ENCODE measurements around the gene PTPRN.
A peak's percentile ranks its signal among the peaks of the same experiment; 100 is the strongest.
"Not testable (repeated sequence)": the region's sequence is repeated elsewhere in the genome, so short reads cannot be mapped to it uniquely, and the experiment has no call there.

Gene PTPRN
- 0 to 0.07 reads per million in 2 donors for total RNA-seq

DNA sequence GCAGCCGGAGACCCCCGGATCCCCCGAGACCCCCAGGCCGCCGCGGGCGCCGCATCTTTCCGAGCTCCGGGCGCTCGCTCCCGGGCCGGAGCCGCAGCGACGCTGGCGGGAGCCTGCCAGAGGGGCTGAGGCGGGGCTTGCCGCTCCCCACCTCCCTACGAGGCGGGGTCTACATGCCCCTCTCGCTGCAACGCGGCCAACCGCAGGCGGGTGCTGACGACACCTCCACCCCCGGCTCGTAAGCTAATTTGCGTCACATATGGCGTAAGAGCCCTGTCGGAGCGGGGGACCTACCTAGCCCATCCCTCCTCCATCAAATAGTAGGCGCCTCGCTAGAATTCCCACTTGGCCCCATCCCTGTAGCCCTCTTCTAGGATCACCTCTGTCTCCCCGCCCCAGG lies at the start of gene PTPRN:
PTPRN (minus strand) TSS at position 124 of the 400 bp plus-strand sequence; CDS start at position 55, 69 bp downstream.
- DNase-seq, result peak in 1 of 5 experiments; percentile 13

DNA sequence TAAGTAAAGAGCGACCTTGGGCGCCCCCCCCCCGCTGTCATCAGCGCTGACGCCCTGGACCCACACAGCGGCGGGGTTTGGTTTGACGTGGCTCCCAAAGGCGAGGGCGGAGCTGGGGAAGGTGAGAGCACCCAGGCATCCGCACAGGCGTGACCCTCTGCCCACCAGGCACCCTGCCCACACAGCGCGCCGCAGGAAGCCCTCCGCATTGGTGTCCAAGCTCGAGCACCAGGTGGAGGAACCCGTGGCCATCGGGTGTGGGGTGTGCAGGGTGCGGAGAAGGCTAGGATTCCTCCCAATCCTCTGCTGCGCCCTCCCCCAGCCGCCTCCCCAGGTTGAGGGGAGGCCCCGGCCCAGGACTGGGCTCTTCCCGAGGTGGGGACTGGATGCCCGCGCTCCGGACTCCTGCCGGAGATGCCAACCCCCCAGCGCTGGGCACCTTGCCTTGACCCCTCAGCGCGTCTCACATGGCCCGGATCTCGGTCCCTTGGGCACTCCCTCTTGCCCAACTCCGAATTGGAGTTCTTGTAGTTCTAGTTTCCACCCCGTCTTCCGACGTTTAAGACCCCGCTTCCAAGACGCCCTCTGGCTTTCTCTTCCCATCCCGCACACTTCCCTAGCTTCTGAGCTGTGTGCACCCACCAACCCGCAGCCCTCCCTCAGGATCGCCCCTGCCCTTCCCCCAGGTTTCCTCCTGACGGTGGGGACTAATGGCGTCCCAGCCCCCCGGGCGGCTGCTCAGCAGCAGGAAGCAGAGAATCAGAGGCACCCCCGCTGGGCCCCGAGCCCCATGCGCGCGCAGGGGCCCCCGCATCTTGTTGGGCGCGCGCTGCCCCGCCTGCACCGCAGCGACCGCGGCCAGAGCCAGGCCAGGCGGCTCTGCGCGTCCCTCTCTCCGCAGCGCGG lies 49.2 kb upstream of the PTPRN start:
- no peak for DNase-seq

DNA sequence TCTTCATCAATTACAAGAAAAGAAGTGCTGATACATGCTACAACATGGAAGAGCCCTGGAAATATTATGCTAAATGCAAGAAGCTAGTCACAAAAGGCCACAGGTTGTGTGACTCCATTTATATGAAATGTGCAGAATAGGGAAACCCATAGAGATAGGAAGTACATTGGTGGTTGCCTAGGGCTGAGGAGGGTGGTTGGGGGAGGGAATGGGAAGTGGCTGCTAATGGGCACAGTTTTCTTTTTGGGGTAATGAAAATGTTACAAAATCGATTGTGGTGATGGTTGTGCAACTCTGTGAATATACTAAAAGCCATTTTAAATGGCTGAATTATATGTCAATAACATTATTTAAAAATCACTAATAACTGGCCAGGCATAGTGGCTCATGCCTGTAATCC lies 47.6 kb upstream of the PTPRN start:
- DNase-seq, result no peak

DNA sequence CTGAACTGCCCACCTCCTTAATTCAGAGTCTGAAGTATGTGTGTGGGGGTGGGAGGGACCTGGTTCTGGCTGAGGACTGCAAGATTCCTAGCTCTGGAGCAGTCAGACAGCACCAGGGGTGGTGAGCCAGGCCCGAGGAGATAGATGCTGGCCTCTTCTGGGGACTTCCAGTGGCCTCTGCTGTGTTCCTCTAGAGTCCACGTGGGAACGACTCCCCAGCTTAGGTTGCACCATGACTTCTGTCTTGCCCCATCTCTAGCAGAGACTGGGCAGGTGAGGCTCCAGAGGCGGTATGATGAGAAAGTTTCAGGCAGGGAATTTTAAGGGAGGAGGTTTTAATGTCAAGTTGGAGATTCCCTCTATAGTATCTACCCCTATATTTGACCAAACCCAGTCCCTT lies 45.4 kb upstream of the PTPRN start:
- no peak for DNase-seq

DNA sequence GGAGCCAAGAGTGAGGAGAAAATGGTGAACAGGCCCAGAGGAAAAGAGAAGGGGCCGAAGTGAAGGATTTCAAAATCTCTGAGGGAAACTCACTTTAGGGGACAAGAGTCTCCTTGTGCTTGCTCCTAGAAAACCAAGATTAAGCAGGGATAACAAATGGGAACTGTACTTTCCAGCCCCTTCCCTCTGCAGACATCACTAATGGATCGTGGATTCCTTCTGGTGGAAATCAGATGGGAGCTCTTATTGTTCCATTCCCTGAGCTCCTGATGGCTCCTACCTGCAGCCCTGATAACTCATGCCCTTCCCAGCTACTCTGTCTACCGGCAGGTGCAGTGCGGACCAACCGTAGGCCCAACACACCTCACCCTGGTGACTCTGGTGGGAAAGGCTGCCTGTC lies 43.9 kb upstream of the PTPRN start:
- no peak for DNase-seq

DNA sequence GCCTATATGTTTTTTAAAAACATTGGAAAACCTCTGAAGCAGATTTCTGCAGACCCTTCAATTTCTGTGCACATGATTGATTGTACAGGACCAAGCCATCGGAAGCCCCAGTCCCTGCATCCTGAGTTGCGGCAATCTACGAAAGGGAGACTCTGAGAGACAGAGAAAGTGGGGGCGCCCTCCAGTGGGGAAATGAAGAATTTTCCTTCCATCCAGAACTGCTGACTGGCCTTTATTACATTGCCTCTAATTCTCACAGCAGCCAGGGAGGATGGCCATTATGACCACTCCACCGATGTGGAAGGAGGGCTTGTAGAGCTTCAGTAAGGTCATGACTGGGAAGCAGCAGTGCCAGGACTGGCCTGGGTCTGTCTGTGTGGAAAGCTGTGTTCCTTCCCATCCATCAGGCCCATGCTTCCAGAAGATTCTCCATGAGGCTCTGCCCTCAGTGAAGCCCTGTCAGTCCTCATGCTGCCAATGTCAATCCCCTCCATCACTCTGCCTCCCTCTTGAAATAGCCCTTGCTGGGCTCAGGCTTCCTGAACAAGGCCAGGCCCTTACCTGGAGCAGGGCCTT lies 43.3 kb upstream of the PTPRN start:
- peak in 4 of 5 experiments; percentile 12 to 49 (median 46) for DNase-seq

DNA sequence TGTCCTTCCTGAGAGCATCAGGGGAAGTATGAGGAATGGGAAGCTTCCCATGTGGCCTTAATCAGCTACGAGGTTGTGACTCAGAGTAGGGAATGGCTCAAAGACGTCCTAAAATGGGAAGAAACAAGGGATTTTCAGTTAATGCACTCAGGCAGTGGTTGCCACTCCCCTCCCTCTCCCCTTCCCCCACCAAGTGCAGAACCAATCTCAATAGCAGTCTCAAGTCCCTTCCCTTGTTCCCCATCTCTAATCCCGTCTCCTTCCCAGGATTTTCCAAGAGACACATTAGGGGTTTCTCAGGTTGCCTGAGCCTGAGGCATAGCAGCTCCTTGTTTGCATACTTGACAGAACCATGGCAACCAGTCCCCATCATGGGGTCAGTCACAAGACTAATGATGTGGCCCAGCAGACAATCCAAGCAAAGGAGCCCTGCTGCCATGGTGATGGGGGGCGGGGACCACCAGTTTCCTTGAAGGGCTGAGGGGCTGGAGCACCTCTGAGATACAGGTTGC lies 41.6 kb upstream of the PTPRN start:
- DNase-seq, result no peak

DNA sequence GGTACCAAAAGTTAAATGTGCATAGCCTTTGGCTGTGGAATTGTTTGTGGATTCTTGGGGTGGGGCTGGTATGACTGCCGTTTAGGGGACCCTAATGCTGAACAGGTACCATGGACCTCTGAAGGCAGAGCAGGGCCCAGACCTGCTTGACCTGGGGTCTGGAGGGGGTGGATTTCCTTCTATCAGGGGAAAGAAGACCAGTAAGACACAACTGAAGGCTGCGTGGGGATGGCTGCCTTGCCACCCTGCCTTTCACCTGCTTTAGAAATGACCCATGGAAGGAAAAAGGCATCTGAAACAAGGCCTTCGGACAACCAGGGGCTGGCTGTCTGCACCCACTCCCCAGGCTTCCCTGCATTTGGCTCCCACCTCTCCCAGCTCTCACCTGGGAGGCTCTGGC lies 41.0 kb upstream of the PTPRN start:
- no peak for DNase-seq

DNA sequence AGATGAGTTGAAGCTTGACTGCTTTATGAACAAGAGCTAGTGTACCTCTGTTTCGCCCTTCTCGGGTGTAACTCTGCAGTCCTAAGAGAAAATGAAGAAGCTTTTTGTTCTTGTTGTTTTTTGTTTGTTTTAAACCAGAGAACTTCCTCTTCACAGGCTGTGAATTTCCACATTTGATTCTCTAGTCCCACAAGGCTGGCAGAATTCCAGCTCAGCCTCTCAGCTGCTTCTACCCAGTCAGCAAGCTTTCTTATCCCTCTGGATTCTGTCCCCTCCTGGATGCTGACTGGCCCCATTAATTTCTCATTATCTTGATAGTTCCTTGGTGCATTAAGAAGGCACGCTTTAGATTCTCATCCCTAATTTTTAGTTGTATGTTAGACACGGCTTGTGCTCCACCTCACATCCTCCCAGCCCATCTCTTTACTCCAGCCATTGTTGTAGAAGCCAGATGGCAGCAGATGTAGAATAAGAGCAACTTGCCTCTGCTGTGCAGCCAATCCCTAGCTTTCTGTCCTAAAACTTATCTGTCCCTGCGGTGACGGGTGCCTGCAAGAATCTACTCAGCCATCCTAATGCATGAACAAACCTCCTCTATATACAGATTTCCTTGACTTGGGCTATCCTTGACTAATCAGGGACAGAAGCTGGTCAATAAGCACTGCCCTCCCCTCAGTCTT lies 35.7 kb upstream of the PTPRN start:
- no peak for DNase-seq

DNA sequence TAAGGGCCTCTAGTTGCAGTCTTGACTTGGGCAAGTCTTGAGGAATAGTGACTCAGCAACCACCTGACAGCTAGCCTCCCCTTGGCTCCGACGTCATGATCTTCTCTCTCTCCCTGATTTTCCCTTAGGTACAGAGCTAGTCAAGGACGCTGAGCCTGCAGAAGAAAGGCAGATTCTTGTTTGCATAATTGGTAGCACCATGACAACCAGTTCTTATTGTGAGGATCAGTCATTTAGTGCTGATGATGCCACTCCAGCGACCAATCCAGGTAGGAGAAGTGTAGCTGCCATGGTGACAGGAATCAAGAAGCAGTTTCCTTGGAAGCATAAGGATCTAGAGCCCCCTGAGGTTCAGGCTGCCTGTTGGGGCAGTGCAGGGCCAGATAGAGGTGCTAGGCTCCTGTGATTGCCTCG lies 26.2 kb upstream of the PTPRN start:
- DNase-seq, result no peak

DNA sequence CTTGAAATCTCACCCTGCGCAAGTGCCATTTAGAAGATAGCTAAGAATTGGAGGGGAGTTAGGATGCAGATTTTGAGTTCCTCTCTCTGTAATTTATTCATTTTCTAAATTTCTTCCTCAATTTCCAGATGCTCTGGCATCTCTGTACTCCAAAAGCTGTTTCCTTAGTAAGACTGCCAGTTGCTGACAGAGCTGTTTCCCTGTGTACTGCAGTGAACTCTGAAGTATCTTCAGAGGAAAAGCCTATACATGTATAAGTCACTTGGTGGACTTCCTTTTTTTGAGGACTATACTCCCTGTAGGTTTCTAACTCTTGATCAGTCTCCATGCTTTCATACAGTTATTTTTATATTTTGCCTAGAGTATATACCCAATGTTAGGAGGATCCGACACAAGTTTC lies 24.9 kb upstream of the PTPRN start:
- no peak for DNase-seq

DNA sequence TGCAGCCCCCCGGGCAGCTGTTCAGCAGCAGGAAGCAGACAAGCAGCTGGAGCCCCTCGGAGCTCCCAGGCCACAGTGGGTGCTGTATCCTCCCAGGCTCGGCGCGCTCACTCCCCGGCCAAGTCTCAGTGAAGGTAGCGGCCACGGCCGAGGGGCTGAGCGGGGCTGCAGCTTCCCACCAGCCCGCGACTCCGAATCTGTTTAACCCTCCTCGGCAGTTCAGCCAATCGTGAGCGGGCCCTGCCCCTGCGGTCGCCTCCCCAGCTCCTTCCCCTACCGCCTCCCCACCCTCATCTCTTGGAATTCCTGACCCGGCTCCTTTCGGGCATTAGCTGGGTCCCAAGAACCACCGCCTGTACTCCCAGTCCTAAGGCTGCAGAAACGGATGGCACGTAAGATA lies 23.3 kb upstream of the PTPRN start, which contains the start of gene RESP18:
RESP18 (minus strand) TSS at position 203 of the 400 bp plus-strand sequence.
- no peak for DNase-seq

DNA sequence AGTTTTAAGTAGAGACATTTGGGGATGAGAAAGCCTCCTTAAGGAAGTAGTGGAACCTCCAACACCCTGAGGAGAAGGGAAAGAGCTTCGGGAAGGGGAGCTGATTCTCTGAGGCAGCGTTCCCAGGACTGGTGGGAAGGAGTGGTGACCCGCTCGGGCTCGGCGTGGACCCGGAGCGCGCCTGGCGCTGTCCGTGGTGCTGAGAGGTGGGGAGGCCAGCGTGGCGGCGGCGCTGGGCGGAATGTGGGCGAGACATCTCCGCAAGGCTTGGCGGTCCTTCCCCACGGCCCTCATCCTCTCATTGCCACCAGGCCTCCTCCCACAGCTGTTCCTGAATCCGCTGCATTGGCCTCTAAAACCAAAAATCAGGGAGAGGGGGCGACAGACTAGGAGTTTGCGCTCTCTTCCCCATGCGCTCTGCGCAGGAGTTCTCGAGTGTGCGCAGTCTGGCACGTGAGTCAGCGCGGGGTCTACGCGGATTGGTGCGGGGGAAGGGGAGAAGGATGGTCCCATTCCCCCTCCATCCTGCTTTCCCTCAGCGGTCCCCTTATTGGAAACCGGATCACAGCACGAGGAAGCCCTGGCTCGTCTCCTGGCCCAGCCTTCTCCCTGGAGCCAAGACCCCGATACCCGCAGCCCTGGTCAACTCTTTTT lies 22.5 kb upstream of the PTPRN start:
- peak in 1 of 5 experiments; percentile 13 for DNase-seq

DNA sequence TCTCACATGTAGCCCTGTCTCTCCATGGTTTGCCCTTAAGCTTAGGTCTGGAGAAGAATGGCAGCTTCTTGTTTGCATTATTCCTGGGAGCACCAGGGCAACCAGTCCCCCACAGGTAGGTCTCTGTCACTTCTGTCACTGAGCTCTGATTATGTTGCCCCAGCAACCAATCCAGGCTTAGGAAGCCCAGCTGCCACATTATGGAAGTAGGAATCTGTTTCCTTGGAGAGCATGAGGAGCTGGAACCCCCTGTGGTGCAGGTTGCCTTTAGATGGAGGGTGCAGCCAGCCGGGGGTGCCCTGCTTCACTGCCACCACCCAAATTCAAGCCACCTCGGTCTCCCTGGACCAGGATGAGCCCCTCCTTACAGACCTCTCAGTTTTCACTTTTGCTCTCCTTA lies 18.5 kb upstream of the PTPRN start:
- DNase-seq, result no peak

DNA sequence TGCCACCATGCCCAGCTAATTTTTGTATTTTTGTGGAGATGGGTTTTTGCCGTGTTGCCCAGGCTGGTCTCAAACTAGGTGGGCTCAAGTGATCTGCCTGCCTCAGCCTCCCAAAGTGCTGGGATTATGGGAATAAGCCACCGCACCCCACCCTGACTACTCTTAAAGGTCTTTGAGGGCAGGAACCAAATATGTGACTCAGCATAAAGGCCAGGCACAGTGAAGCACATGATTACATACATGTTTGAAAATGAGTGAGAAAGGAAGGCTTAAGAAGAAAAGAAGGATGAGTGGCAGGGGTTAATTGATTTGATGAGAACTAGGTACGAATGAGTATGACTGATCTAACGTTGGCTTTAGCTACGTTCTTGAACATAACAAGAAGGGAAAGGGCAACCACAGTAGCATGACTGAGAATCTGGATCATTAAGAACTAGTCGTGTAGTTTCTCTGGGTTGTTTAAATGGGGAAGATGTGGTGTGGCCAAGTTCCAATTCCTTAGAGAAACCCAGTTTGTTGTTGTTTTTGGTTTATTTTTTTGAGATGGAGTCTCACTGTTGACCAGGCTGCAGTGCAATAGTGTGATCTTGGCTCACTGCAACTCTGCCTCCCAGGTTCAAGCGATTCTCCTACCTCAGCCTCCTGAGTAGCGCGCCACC lies 16.6 kb upstream of the PTPRN start:
- no peak for DNase-seq

DNA sequence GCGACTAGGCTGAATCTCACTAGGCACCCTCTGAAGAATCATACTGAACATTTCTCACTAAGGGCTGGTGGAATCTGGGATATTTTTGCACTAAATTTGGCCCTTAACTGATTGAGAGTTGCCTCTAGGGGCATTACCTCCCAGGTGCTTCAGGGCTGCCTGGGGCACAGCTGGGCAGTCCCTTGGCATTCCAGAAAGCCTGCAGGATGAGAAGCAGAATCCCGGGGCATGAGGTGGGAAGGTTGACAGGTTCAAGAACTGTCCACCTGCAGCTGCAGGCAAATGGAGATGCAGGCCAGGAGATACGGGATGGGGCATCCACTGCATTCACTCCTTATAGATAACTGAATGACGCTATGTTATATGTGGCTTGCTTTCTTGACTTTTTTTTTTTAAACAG lies 15.9 kb upstream of the PTPRN start:
- no peak for DNase-seq

DNA sequence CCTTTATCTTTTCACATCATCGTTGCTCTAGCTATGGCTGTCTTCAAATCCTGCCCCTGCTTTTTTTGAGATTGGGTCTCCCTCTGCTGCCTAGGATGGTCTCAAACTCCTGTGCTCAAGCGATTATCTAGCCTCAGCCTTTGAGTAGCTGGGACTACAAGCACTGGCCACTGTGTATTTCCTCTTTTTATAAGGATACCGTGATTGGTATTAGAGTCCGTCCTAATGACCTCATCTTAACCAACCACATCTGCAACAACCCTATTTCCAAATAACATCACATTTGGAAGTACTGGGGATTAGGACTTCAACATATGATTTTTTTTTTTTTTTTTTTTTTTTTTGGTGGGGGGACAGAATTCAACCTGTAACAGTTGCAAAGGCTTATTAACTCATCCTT lies 14.2 kb upstream of the PTPRN start:
- DNase-seq, result no peak

DNA sequence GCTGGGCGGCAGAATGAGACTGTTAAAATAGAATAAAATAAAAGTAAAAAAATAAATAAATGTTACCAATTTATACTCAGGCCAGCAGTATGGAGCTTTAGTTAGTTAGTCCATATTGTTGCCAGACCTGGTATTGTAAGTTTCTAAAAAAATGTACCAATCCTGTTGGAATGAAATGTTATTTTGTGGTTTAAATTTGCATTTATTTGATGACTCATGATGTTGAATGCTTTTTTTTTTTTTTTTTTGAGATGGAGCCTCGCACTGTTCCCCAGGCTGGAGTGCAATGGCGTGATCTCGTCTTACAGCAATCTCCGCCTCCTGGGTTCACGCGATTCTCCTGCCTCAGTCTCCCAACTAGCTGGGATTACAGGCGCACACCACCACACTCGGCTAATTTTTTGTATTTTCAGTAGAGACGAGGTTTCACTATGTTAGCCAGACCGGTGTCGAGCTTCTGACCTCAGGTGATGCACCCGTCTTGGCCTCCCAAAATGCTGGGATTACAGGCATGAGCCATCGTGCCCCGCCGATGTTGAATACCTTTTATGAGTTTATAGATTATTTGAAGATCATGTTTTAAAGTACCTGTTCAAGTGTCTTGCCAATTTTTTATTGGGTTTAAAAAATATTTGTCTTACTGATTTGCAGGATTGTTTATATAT lies 5.7 kb upstream of the PTPRN start:
- DNase-seq, result no peak

DNA sequence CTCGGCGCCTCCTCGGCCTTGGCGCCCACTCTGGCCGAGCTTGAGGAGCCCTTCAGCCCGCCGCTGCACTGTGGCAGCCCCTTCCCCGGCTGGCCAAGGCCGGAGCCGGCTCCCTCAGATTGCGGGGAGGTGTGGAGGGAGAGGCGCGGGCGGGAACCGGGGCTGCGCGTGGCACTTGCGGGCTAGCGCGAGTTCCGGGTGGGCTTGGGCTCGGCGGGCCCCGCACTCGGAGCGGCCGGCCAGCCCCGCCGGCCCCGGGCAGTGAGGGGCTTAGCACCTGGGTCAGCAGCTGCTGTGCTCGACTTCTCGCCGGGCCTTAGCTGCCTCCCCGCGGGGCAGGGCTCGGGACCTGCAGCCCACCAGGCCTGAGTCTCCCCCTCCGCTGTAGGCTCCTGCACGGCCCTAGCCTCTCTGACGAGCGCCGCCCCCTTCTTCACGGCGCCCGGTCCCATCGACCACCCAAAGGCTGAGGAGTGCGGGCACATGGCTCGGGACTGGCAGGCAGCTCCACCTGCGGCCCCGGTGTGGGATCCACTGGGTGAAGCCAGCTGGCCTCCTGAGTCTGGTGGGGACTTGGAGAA lies 3.6 kb upstream of the PTPRN start:
- not testable (repeated sequence) for DNase-seq

DNA sequence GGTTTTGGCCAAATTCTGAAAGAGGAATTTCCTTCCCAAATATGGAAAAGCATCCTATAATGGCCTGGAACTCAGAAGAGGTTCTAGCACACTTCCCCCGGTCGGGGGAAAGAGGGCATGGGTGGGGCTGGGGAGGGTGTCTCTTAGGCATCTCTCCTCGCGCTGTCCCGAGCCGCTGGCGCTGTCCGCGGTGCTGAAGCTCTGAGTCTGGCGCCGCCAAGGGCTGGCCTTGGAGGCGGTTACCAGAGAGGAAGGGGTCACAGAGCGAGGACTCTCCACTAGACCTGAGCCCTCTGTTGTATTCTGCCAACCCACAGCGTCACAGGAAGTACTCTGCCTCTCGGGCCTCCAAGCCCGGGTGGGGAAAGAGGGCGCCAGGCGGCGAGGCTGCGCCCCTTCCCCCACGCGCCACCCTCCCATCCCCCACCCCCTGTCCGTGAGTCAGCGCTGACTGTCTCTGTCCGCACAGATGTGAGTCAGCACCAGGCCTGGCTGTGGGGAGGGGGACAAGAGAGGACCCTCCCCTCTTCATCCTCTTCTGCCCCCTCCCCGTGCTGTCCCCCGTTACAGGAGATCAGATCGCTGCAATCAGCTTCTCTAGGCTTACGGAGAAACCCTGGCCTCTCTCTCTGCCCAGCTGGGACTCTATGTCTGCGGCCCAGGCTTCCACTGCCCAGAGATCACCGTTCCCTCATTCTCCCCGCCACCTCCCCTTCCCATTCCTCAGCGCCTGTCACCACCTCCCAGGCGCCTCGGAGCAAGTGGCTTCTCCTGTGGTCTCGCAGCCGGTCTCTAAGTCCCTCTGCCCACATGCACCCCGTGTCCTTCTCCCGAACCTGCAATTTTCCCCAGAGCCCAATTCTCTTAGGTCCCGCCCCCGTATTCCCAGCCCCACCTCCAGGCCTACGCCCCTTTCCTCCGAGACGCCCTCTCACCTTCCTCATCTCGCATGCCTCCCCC lies 779 bp downstream of the PTPRN start:
- peak; percentile 26 to 59 (median 46) for DNase-seq

Data from T-helper 2 cell (primary cell).